Lung (tissue), 12 donors: ENCODE results near the gene C6orf15. TPM values are rescaled to one million over a fixed set of nuclear protein-coding genes. Genes with fewer than 3 reads are reported as not detected.

Experiments
- ATAC-seq: fragments of 200-7000 bp; cut with Tn5 transposase; one replicate; pipeline ENCODE4 v1.9.1; 2020; ENCODE audit warnings: moderate number of reproducible peaks; ENCODE audit not compliant: insufficient read depth, low FRiP score
- DNase-seq, 3 donors: peaks; one replicate each; pipeline ENCODE4 v3.0.0-alpha.2; 2013 to 2017
- H3K27ac ChIP-seq, 2 donors: one replicate each; pipeline ENCODE4 v1.5.1; 2013; ENCODE audit warnings: mild to moderate bottlenecking in 2 of 2, moderate library complexity in 2 of 2, control low read depth in 1 of 2, inconsistent platforms in 1 of 2, low read depth in 1 of 2, low read length in 1 of 2
- H3K27me3 ChIP-seq, 3 donors: one replicate each; pipeline ENCODE4 v1.5.1; 2013; ENCODE audit warnings: low read length in 2 of 3; ENCODE audit not compliant: control insufficient read depth in 3 of 3, insufficient read depth in 3 of 3
- H3K36me3 ChIP-seq, 4 donors: one replicate each; pipeline ENCODE4 v1.5.1; 2013; ENCODE audit warnings: low read length in 4 of 4, mild to moderate bottlenecking in 1 of 4, moderate library complexity in 1 of 4; ENCODE audit not compliant: control insufficient read depth in 4 of 4, insufficient read depth in 4 of 4
- H3K4me1 ChIP-seq, 5 donors: one replicate each; pipeline ENCODE4 v1.5.1; 2013; ENCODE audit warnings: low read length in 5 of 5, mild to moderate bottlenecking in 2 of 5, moderate library complexity in 1 of 5; ENCODE audit not compliant: control insufficient read depth in 5 of 5, insufficient read depth in 5 of 5
- H3K4me3 ChIP-seq: one replicate; pipeline ENCODE4 v1.5.1; 2013; ENCODE audit warnings: mild to moderate bottlenecking, control low read depth, moderate library complexity
- H3K9ac ChIP-seq, 2 donors: one replicate each; pipeline ENCODE4 v1.5.1; 2013; ENCODE audit warnings: low read length in 2 of 2, control low read depth in 1 of 2; ENCODE audit not compliant: insufficient read depth in 1 of 2
- H3K9me3 ChIP-seq, 4 donors: one replicate each; pipeline ENCODE4 v1.5.1; 2013; ENCODE audit warnings: low read length in 3 of 4, mild to moderate bottlenecking in 1 of 4, moderate library complexity in 1 of 4; ENCODE audit not compliant: control insufficient read depth in 4 of 4, insufficient read depth in 3 of 4
- CTCF ChIP-seq: IDR thresholded peaks from 2 replicates; pipeline ENCODE4 v1.5.1; 2012; ENCODE audit warnings: mild to moderate bottlenecking; ENCODE audit errors: control extremely low read depth, extremely low read depth
- WGBS, 2 donors: extraction: QIAGEN DNeasy Blood & Tissue Kit; methylation state at CpG; one replicate each; pipeline ENCODE4 v1.1.7; 2013; 5-methylcytosine and 5-hydroxymethylcytosine counted together
- polyA plus RNA-seq, 2 donors: library from polyadenylated mRNA; stranded (reverse); fragments of 200-250 nt; gene quantifications; one replicate each; pipeline ENCODE4 v1.2.1, GENCODE V29; 2013
- total RNA-seq, 2 donors: library from RNA; depleted of rRNA in 1 of 2; stranded (reverse); fragments of >200 nt in 1 of 2; gene quantifications; one replicate each; pipeline ENCODE4 v1.2.1, GENCODE V29; 2014 to 2021
- donor health status: control.
- donor health status: control.
- donor health status: Bipolar disorder and iron deficiency.
- donor health status: healthy.
- donor health status: DM: yes; HTN: yes; CAD: no.

C6orf15 gene
- total and polyA plus RNA-seq, 4 donors: not detected

- WGBS, 2 donors: 64 to 67% methylated on average over 12 of the region's 12 CpGs
- peaks cover 0 to 21% (median 0%) of the 10 kb centered on the region in 5 donors for H3K4me1 ChIP-seq
- ATAC-seq (no peak), DNase-seq (no peak)
- peak overlapping the region in 1 of 2 donors; percentile 13 for H3K27ac ChIP-seq
- H3K4me3 ChIP-seq: no peak overlapping the region
- no peaks in the 10 kb centered on the region for H3K36me3 ChIP-seq
- no peak overlapping the region for H3K9ac ChIP-seq
- peaks cover 0 to 4% (median 0%) of the 10 kb centered on the region in 3 donors for H3K27me3 ChIP-seq
- no peaks in the 10 kb centered on the region for H3K9me3 ChIP-seq
- TF ChIP-seq CTCF: no peak
Observed at GRCh38 chr6:31125586-31126363, 13.4 kb upstream of the C6orf15 start.

- Histone ChIP-seq H3K27me3 (peaks cover 0 to 4% (median 0%) of the 10 kb centered on the region in 3 donors), H3K27ac (peak overlapping the region in 1 of 2 donors; percentile 3), H3K9me3 (no peaks in the 10 kb centered on the region), H3K4me3 (no peak overlapping the region), H3K36me3 (no peaks in the 10 kb centered on the region), H3K4me1 (peaks cover 0 to 24% (median 0%) of the 10 kb centered on the region in 5 donors), H3K9ac (no peak overlapping the region)
- TF ChIP-seq CTCF: no peak
- 33 to 57% methylated on average over 8 of the region's 8 CpGs for WGBS, 2 donors
- peak; percentile 43 for ATAC-seq
- DNase-seq: peak in 1 of 3 donors; percentile 16
Observed at GRCh38 chr6:31125162-31125561, 12.8 kb upstream of the C6orf15 start.

GRCh38 chr6:31122791-31123706, 10.7 kb upstream of the C6orf15 start:
- Histone ChIP-seq H3K9me3 (no peaks in the 10 kb centered on the region), H3K4me3 (no peak overlapping the region), H3K27me3 (no peaks in the 10 kb centered on the region), H3K27ac (peak overlapping the region; percentile 24 to 89), H3K36me3 (no peaks in the 10 kb centered on the region), H3K4me1 (peaks cover 0 to 24% (median 0%) of the 10 kb centered on the region in 5 donors), H3K9ac (no peak overlapping the region)
- no peak for TF ChIP-seq CTCF
- peak; percentile 47 to 89 (median 88) for DNase-seq
- WGBS, 2 donors: 55 to 67% methylated on average over 15 to 16 of the region's 16 CpGs
- peak; percentile 31 for ATAC-seq
